HG03103 (cell line): Measurements from ENCODE around the gene SLC25A23.
"Not testable (repeated sequence)": the region's sequence is repeated elsewhere in the genome, so short reads cannot be mapped to it uniquely, and the experiment has no call there.

Experiments
- ATAC-seq: cut with Tn5 transposase; IDR thresholded peaks from one replicate; pipeline ENCODE4 v1.9.1; 2021; ENCODE audit warnings: low read depth; ENCODE audit not compliant: unreplicated experiment

The SLC25A23 gene

GRCh38 chr19:6459262-6460098 is at the start of gene SLC25A23:
Gene SLC25A23, minus strand, starts transcription at chr19:6459792. Its CDS starts 164 bp downstream, at chr19:6459628.
- no peak for ATAC-seq

GRCh38 chr19:6508028-6508771 is 48.6 kb upstream of the SLC25A23 start:
- ATAC-seq: not testable (repeated sequence)

- ATAC-seq: no peak
These were observed 44.0 kb upstream of the SLC25A23 start for GRCh38 chr19:6503407-6504201.

GRCh38 chr19:6501740-6502648 is 42.4 kb upstream of the SLC25A23 start, which contains the start of gene TUBB4A:
Gene TUBB4A, minus strand, starts transcription at chr19:6502309. Its CDS starts 97 bp downstream, at chr19:6502212.
- no peak for ATAC-seq

- no peak for ATAC-seq
These were observed 41.5 kb upstream of the SLC25A23 start for GRCh38 chr19:6500837-6501739.

- ATAC-seq: no peak
These were observed 39.6 kb upstream of the SLC25A23 start for GRCh38 chr19:6499052-6499790.

- no peak for ATAC-seq
These were observed 38.9 kb upstream of the SLC25A23 start for GRCh38 chr19:6498294-6499036.

- no peak for ATAC-seq
These were observed 36.4 kb upstream of the SLC25A23 start for GRCh38 chr19:6495947-6496346.

- no peak for ATAC-seq
These were observed 34.9 kb upstream of the SLC25A23 start for GRCh38 chr19:6494438-6495036.

GRCh38 chr19:6491802-6492592 is 32.4 kb upstream of the SLC25A23 start:
- no peak for ATAC-seq

GRCh38 chr19:6490134-6490533 is 30.5 kb upstream of the SLC25A23 start:
- no peak for ATAC-seq

- ATAC-seq: no peak
These were observed 29.9 kb upstream of the SLC25A23 start for GRCh38 chr19:6489278-6490061.

GRCh38 chr19:6484831-6485230 is 25.2 kb upstream of the SLC25A23 start:
- ATAC-seq: no peak

GRCh38 chr19:6484230-6484629 is 24.6 kb upstream of the SLC25A23 start:
- no peak for ATAC-seq

GRCh38 chr19:6483235-6483634 is 23.6 kb upstream of the SLC25A23 start:
- ATAC-seq: no peak

- no peak for ATAC-seq
These were observed 22.7 kb upstream of the SLC25A23 start for GRCh38 chr19:6482343-6482686.
